Astrocyte of the cerebellum (primary cell): Measurements from ENCODE around the gene PEX5L.

Source experiments
- DNase-seq: peaks from one replicate; pipeline ENCODE4 v3.0.0-alpha.2; 2011; ENCODE audit warnings: low read depth
- H3K4me3 ChIP-seq: 2 replicates; pipeline ENCODE4 v1.5.1; 2011; ENCODE audit warnings: mild to moderate bottlenecking, low read depth, low read length, moderate library complexity
- CTCF ChIP-seq: IDR thresholded peaks from 2 replicates; pipeline ENCODE4 v1.5.1; 2012; ENCODE audit warnings: low read length, low read depth, moderate library complexity, mild to moderate bottlenecking; ENCODE audit errors: missing control alignments
- in situ Hi-C: cut with HindIII; loops from 2 replicates; pipeline ENCODE4 v1.10.0; 2017; ENCODE audit warnings: low sequenced_read_pairs

Gene PEX5L

GRCh38 chr3:179768080-179768479, 268.7 kb downstream of the PEX5L start:
- peak; percentile 70 for DNase-seq
- in situ Hi-C loops = no loop called here
- peak; percentile 44 for TF ChIP-seq CTCF
- H3K4me3 ChIP-seq = no peak overlapping the region

GRCh38 chr3:179766416-179767133, 270.2 kb downstream of the PEX5L start:
- H3K4me3 ChIP-seq = no peak overlapping the region
- DNase-seq = no peak
- in situ Hi-C loops = no loop called here
- TF ChIP-seq CTCF = no peak

- TF ChIP-seq CTCF = no peak
- no peak for DNase-seq
- no peak overlapping the region for H3K4me3 ChIP-seq
- in situ Hi-C loops = no loop called here
These were observed 271.3 kb downstream of the PEX5L start for GRCh38 chr3:179765396-179765795.

GRCh38 chr3:179760944-179761343, 275.8 kb downstream of the PEX5L start:
- DNase-seq = peak; percentile 19
- TF ChIP-seq CTCF = no peak
- H3K4me3 ChIP-seq = no peak overlapping the region
- in situ Hi-C loops = no loop called here

GRCh38 chr3:179750720-179751328, 285.9 kb downstream of the PEX5L start:
- DNase-seq = peak; percentile 6
- H3K4me3 ChIP-seq = no peak overlapping the region
- in situ Hi-C loops = no loop called here
- peak; percentile 84 for TF ChIP-seq CTCF

GRCh38 chr3:179745716-179746115, 291.0 kb downstream of the PEX5L start:
- in situ Hi-C loops = no loop called here
- no peak for TF ChIP-seq CTCF
- DNase-seq = no peak
- no peak overlapping the region for H3K4me3 ChIP-seq
